Type B pancreatic cell (in vitro differentiated cells): ENCODE data around the gene SRGAP3. TPM values are rescaled to one million over a fixed set of nuclear protein-coding genes. Genes with fewer than 3 reads are reported as not detected.

Experiments used
- DNase-seq: peaks from one replicate; pipeline ENCODE4 v3.0.0; 2021; ENCODE audit warnings: mixed read lengths; ENCODE audit not compliant: unreplicated experiment; ENCODE audit errors: extremely low spot score
- H3K27ac Mint-ChIP-seq: 2 replicates; pipeline ENCODE4 v1.8.0; 2021; ENCODE audit warnings: mild to moderate bottlenecking, mixed read lengths
- H3K27me3 Mint-ChIP-seq: 2 replicates; pipeline ENCODE4 v1.8.0; 2021; ENCODE audit warnings: mixed read lengths
- H3K36me3 Mint-ChIP-seq: 2 replicates; pipeline ENCODE4 v1.8.0; 2021; ENCODE audit warnings: mixed read lengths
- H3K4me1 Mint-ChIP-seq: one replicate; pipeline ENCODE4 v1.8.0; 2021; ENCODE audit warnings: mixed read lengths; ENCODE audit not compliant: unreplicated experiment
- H3K4me3 Mint-ChIP-seq: 2 replicates; pipeline ENCODE4 v1.8.0; 2021; ENCODE audit warnings: mild to moderate bottlenecking, mixed read lengths
- H3K9me3 Mint-ChIP-seq: 2 replicates; pipeline ENCODE4 v1.8.0; 2021; ENCODE audit warnings: mixed read lengths
- CTCF ChIP-seq: fragments of 200-600 bp; sonication (generic); conservative IDR thresholded peaks from 2 replicates; pipeline ENCODE4 v1.5.0; 2021; ENCODE audit warnings: antibody characterized with exemption, mild to moderate bottlenecking
- total RNA-seq: library from RNA; stranded (reverse); gene quantifications from 2 replicates; pipeline ENCODE4 v1.2.1, GENCODE V29; 2021; ENCODE audit warnings: low replicate concordance

Gene SRGAP3
- total RNA-seq, 1 donor from 2014 or later: 41.7 TPM

- no peak for DNase-seq
- H3K27me3 Mint-ChIP-seq: no peaks in the 10 kb centered on the region
- H3K4me1 Mint-ChIP-seq: no peaks in the 10 kb centered on the region
- H3K4me3 Mint-ChIP-seq: no peak overlapping the region
- TF ChIP-seq CTCF: no peak
- peaks cover 30% of the 10 kb centered on the region for H3K36me3 Mint-ChIP-seq
- H3K9me3 Mint-ChIP-seq: no peaks in the 10 kb centered on the region
- H3K27ac Mint-ChIP-seq: no peak overlapping the region
These were observed 241.5 kb downstream of the SRGAP3 start for GRCh38 chr3:9007928-9008327.

- Mint-ChIP-seq H3K4me3 (no peak overlapping the region), H3K9me3 (no peaks in the 10 kb centered on the region), H3K36me3 (peaks cover 27% of the 10 kb centered on the region), H3K4me1 (no peaks in the 10 kb centered on the region), H3K27me3 (no peaks in the 10 kb centered on the region), H3K27ac (no peak overlapping the region)
- no peak for DNase-seq
- TF ChIP-seq CTCF: no peak
These were observed 242.2 kb downstream of the SRGAP3 start for GRCh38 chr3:9007213-9007612.

- Mint-ChIP-seq H3K36me3 (peaks cover 15% of the 10 kb centered on the region), H3K9me3 (no peaks in the 10 kb centered on the region), H3K4me3 (no peak overlapping the region), H3K27ac (no peak overlapping the region), H3K27me3 (no peaks in the 10 kb centered on the region), H3K4me1 (peaks cover 15% of the 10 kb centered on the region)
- no peak for TF ChIP-seq CTCF
- DNase-seq: no peak
These were observed 249.4 kb downstream of the SRGAP3 start for GRCh38 chr3:9000041-9000440.

GRCh38 chr3:8997151-8997550 lies 252.3 kb downstream of the SRGAP3 start:
- Mint-ChIP-seq H3K27ac (no peak overlapping the region), H3K4me1 (peaks cover 15% of the 10 kb centered on the region), H3K4me3 (no peak overlapping the region), H3K36me3 (peaks cover 15% of the 10 kb centered on the region), H3K9me3 (no peaks in the 10 kb centered on the region), H3K27me3 (no peaks in the 10 kb centered on the region)
- no peak for DNase-seq
- TF ChIP-seq CTCF: no peak

GRCh38 chr3:8996681-8997121 lies 252.7 kb downstream of the SRGAP3 start:
- H3K36me3 Mint-ChIP-seq: peaks cover 15% of the 10 kb centered on the region
- peaks cover 15% of the 10 kb centered on the region for H3K4me1 Mint-ChIP-seq
- no peaks in the 10 kb centered on the region for H3K27me3 Mint-ChIP-seq
- H3K27ac Mint-ChIP-seq: no peak overlapping the region
- no peak for DNase-seq
- no peak overlapping the region for H3K4me3 Mint-ChIP-seq
- H3K9me3 Mint-ChIP-seq: no peaks in the 10 kb centered on the region
- TF ChIP-seq CTCF: peak; percentile 57

GRCh38 chr3:8996216-8996615 lies 253.2 kb downstream of the SRGAP3 start:
- TF ChIP-seq CTCF: no peak
- H3K27me3 Mint-ChIP-seq: no peaks in the 10 kb centered on the region

More at GRCh38 chr3:8996216-8996615, 253.2 kb downstream of the SRGAP3 start:
- no peak for DNase-seq
- Mint-ChIP-seq H3K4me1 (peaks cover 15% of the 10 kb centered on the region), H3K36me3 (peaks cover 11% of the 10 kb centered on the region), H3K9me3 (no peaks in the 10 kb centered on the region), H3K4me3 (no peak overlapping the region), H3K27ac (no peak overlapping the region)
